HG03439 (cell line): ENCODE results near the gene ZNF521.

ENCODE experiments used
- ATAC-seq: cut with Tn5 transposase; IDR thresholded peaks from one replicate; pipeline ENCODE4 v1.9.1; 2021; ENCODE audit warnings: mild to moderate bottlenecking, moderate library complexity; ENCODE audit not compliant: unreplicated experiment

ZNF521 gene

GRCh38 chr18:25253136-25253535 lies 98.8 kb downstream of the ZNF521 start:
- ATAC-seq = no peak

- ATAC-seq = no peak
These were observed 100.9 kb downstream of the ZNF521 start for GRCh38 chr18:25251068-25251467.

- ATAC-seq = no peak
These were observed 101.5 kb downstream of the ZNF521 start for GRCh38 chr18:25250474-25250851.

- ATAC-seq = no peak
These were observed 103.2 kb downstream of the ZNF521 start for GRCh38 chr18:25248755-25249154.

DNA sequence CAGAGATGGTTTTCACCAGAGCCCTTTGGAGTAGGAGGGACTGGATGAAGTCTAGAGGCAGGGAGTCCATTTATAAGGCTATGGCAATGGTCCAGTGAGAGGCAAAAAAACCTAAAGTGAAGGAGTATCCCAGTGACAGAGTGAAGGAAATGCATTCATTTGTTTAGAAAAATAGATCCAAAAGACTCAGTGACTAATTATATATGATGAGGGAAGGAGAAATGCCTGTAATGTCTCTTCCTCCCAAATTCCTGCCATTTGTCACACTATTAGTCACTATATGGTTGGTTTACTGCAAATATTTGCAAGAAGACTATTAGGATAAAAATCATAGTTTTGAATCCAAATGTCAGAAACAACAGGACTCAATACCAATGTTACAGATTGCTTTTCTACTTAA lies 104.2 kb downstream of the ZNF521 start:
- ATAC-seq = no peak

DNA sequence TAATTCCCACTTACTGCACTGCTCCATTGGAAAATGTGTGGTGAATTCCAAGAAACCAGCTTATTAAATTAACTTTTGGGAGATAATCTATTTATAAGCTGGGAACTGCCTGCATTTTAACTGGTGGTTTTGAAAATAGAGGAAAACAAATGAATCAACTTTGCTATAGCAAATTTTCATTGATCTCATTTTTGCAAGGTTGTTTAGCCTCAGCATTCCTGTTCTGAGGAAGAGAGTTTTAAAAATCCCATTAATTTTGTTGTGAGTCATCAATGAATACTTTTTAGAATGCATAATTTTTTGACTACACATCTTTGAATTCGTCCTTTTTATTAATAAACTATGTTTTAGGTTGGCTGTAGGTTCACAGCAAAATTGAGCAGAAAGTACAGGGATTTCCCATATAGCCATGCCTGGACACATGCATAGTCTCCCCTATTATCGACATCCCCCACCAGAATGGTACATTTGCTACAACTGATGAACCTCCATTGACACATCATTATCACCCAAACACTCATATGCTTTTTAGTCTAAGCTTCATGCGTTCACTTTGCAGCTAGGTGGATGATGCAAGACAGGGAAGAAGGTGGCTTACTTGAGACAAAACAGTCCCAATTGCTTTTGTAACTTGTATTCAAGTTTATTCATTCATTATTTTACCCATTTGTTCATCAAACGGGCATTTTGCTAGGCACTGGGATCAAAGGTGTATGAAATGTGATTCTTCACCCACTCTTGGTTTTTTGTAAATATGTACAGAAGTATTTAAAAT lies 106.9 kb downstream of the ZNF521 start:
- no peak for ATAC-seq

GRCh38 chr18:25244170-25244569 lies 107.8 kb downstream of the ZNF521 start:
- ATAC-seq = no peak

DNA sequence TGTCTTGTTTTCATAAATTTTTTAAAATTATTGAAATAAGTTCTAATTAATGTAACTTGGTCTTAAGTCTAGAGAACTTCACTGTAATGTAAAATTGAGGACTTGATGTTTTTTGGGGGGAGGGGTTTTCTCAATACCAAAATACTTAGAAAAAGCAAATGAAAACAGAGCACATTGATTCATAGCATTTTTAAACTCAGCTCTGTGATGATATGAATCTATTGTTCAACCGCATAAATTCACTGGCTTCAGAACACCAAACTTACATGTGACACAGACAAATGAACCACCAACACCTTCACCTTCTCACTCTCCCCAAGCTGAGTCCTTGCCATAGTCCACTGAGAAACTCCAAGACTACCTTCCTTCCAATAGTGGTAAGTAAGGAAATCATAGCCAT lies 108.2 kb downstream of the ZNF521 start:
- no peak for ATAC-seq

GRCh38 chr18:25243257-25243656 lies 108.7 kb downstream of the ZNF521 start:
- no peak for ATAC-seq

DNA sequence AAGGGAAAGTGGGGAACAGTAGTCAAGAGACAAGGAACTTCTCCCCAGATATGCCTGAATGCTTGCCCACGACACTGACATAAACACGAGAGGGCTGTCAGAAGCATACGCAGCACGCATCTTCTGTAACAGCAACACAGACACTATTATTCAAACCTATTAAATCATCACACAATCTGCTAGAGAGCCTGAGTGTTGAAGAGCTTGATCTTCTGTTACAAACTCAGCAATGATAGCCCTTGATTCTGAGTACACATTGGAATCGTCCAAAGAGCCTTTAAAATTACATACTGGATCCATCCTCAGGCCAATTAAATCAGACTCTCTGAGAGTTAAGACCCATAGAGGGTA lies 111.6 kb downstream of the ZNF521 start:
- ATAC-seq = no peak

- ATAC-seq = no peak
These were observed 112.2 kb downstream of the ZNF521 start for GRCh38 chr18:25239581-25240419.

DNA sequence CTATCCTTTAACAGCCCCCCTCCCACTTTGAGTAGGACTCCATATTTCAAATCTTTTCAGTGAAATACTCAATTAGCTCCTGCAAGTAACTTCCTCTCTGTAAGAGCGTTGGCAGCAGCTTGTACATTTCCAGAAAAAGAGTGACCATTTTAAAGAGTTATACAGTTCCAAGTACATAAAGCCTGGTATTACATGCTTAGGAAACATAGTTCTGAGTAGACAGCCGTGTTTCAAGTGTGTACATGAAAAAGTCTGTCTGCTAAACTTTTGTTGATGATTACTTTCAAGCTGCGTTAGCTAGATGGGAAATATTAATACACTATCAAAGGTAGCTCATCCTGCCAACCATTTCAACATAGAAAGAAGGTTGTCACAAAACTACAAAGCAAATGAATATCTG lies 112.8 kb downstream of the ZNF521 start:
- no peak for ATAC-seq

- ATAC-seq = no peak
These were observed 114.2 kb downstream of the ZNF521 start for GRCh38 chr18:25237571-25238267.

- ATAC-seq = no peak
These were observed 115.2 kb downstream of the ZNF521 start for GRCh38 chr18:25236736-25237135.

- ATAC-seq = no peak
These were observed 116.4 kb downstream of the ZNF521 start for GRCh38 chr18:25235401-25236042.

GRCh38 chr18:25234740-25235345 lies 117.1 kb downstream of the ZNF521 start:
- ATAC-seq = no peak

DNA sequence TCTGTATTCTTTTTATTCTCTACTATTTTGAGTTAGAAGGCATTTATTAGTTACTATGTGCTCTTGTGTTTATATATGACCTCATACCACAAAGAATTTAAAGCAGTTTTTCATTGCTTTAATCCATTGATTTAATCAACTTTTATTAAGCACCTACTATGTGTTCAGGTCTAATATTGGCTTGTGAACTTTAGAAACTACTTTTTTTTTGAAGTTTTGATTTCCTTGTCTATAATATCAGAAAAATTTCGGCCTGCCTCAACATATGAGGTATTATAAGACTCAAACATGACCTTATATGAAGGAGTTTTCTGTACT lies 117.7 kb downstream of the ZNF521 start:
- ATAC-seq = no peak

DNA sequence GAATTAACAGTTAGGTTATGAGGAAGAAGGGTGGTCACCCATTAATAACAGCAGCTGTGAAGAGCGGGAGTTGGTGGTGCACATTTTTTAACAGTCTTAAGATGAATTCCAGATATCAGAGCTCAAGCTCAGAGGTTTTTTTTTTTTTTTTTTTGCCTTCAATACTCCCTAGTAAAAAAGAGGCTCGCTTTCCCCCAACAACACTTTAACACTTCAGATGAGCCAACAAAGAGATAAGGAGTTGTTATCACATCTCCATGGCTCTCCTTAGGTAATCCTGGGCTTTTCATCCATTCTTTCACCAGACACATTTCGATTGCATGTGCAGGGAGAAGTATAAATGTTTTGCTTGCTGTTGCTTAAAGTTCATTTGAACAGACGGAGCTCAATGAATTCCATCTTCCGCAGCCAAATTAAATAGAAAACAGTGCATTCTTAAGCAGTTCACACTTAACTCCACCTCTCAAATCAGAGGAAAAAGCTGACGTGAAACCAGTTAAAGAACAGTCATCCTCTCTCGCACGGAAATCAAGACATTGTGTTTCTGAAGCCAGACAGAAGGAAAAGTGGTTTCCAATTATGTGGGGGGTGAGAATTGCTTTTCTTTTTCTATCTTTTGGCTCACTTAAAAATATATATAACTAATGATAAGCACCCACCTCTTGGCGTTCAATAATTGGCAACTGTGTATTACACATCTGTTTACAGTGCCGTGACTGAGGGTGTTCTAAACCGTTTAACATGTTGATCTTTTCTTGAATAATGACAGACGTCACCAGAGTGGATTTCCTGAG lies 118.2 kb downstream of the ZNF521 start:
- no peak for ATAC-seq

DNA sequence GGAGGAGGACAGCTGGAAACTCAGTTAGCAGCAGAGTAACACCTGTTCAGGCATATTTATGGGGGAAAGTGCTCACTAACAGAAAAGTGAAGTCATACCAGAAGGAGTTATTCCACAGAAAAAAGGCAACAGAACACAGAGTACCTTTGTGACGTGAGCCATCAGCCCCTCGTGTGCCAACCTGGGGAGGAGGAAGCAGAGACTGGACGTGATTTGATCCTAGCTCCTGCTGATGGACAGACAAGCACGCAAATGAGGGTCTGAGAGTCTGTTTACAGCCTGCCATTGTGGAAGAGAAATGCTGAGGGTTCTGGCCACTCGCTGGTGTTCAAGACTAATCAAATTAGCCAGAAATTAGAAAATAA lies 120.7 kb downstream of the ZNF521 start:
- no peak for ATAC-seq

DNA sequence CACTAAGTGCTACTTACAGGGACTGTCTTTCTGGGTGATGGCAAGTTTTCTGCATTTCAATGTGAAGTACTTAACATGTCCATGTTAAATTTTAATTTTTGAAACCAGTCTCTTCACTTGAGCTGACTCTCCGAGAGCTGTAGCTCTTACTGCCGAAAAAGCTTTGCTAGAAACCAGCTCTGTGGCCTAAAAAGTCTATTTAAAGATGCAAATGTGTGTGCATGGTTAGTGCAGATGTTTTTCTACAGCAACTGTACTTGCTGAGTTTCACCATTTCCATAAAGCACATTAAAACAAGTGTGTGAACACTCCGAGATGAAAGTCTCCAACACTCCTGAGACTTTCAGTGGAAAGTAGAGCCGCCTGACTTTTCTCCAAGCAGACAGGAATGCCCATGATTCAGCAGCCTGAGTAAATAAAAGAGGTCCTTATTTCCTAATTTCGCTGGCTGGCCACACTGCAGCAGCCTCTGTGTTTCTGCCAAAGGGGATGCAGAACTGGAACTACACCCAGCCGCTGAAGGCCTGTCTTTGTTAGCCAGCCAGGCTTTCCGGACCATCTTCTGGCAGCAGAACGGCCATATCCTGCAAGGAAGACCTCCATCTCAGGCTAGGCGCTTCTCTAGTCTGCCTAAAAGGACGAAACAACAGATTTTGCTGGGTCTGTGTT lies 121.2 kb downstream of the ZNF521 start:
- ATAC-seq = no peak
